MM.1S (cell line): ENCODE data around the gene DLGAP1.

Experiments
- DNase-seq: peaks from one replicate; pipeline ENCODE4 v3.0.0-alpha.2; 2015
- H2AFZ ChIP-seq: fragments of 300-600 bp; sonication (generic); 2 replicates; pipeline ENCODE4 v1.6.0; 2016; ENCODE audit warnings: antibody characterized with exemption, low read length
- H3F3A ChIP-seq: fragments of 300-600 bp; sonication (generic); 2 replicates; pipeline ENCODE4 v1.6.1; 2016; ENCODE audit warnings: mild to moderate bottlenecking, antibody characterized with exemption, low read length, moderate library complexity, mixed read lengths; ENCODE audit not compliant: insufficient read depth
- H3K27ac ChIP-seq: fragments of 300-600 bp; sonication (generic); 2 replicates; pipeline ENCODE4 v1.5.1; 2016; ENCODE audit warnings: mild to moderate bottlenecking, low read length
- H3K27me3 ChIP-seq: fragments of 300-600 bp; sonication (generic); replicated peaks from 2 replicates; pipeline ENCODE4 v1.6.0; 2016; ENCODE audit warnings: low read length; ENCODE audit not compliant: insufficient read depth
- H3K36me3 ChIP-seq: fragments of 300-600 bp; sonication (generic); replicated peaks from 2 replicates; pipeline ENCODE4 v1.6.1; 2016; ENCODE audit warnings: mild to moderate bottlenecking, low read length, mixed read lengths; ENCODE audit not compliant: insufficient read depth
- H3K4me1 ChIP-seq: fragments of 300-600 bp; sonication (generic); 2 replicates; pipeline ENCODE4 v1.6.1; 2016; ENCODE audit warnings: low read length, mixed read lengths
- H3K4me2 ChIP-seq: fragments of 300-600 bp; sonication (generic); 2 replicates; pipeline ENCODE4 v1.6.0; 2016; ENCODE audit warnings: low read depth, low read length
- H3K4me3 ChIP-seq: fragments of 300-600 bp; sonication (generic); 2 replicates; pipeline ENCODE4 v1.5.1; 2016; ENCODE audit warnings: low read length, mixed read lengths
- H3K79me2 ChIP-seq: fragments of 300-600 bp; sonication (generic); 2 replicates; pipeline ENCODE4 v1.6.1; 2016; ENCODE audit warnings: mixed run types, low read length, mixed read lengths
- H3K9ac ChIP-seq: fragments of 300-600 bp; sonication (generic); 2 replicates; pipeline ENCODE4 v1.6.1; 2016; ENCODE audit warnings: low read length, mixed read lengths
- H3K9me2 ChIP-seq: fragments of 300-600 bp; sonication (generic); replicated peaks from 2 replicates; pipeline ENCODE4 v1.6.1; 2016; ENCODE audit warnings: mild to moderate bottlenecking, low read length, mixed read lengths; ENCODE audit not compliant: insufficient read depth
- H3K9me3 ChIP-seq: fragments of 300-600 bp; sonication (generic); replicated peaks from 2 replicates; pipeline ENCODE4 v1.6.1; 2016; ENCODE audit warnings: mild to moderate bottlenecking, low read length, mixed read lengths; ENCODE audit not compliant: insufficient read depth
- H4K20me1 ChIP-seq: fragments of 300-600 bp; sonication (generic); 2 replicates; pipeline ENCODE4 v1.6.1; 2016; ENCODE audit warnings: mild to moderate bottlenecking, low read length, moderate library complexity, mixed read lengths; ENCODE audit not compliant: insufficient read depth
- CTCF ChIP-seq: fragments of 300-600 bp; sonication (generic); IDR thresholded peaks from 2 replicates; pipeline ENCODE4 v1.5.1; 2016; ENCODE audit warnings: antibody characterized with exemption, low read length, mixed read lengths
- EZH2 ChIP-seq: fragments of 300-600 bp; sonication (generic); optimal IDR thresholded peaks from 2 replicates; pipeline ENCODE3; 2017; ENCODE audit warnings: low read depth, mild to moderate bottlenecking, antibody characterized with exemption, low read length, mixed read lengths
- EZH2phosphoT487 ChIP-seq: fragments of 300-600 bp; sonication (generic); IDR thresholded peaks from 2 replicates; pipeline ENCODE4 v1.6.1; 2018; ENCODE audit warnings: antibody characterized with exemption, low read length

The DLGAP1 gene

GRCh38 chr18:3842844-3843243, 612.3 kb downstream of the DLGAP1 start:
- Histone ChIP-seq H3K9ac (no peak overlapping the region), H3K79me2 (no peaks in the 10 kb centered on the region), H3K4me1 (no peaks in the 10 kb centered on the region), H3K9me2 (no peaks in the 10 kb centered on the region), H3K9me3 (no peaks in the 10 kb centered on the region), H3K27me3 (no peaks in the 10 kb centered on the region), H3K27ac (no peak overlapping the region), H3K36me3 (no peaks in the 10 kb centered on the region), H4K20me1 (no peaks in the 10 kb centered on the region), H2AFZ (no peak overlapping the region), H3K4me3 (no peak overlapping the region), H3F3A (no peaks in the 10 kb centered on the region), H3K4me2 (no peak overlapping the region)
- TF ChIP-seq EZH2phosphoT487 (no peak), EZH2 (no peak), CTCF (no peak)
- no peak for DNase-seq

- no peaks in the 10 kb centered on the region for H3K79me2 ChIP-seq
- no peak overlapping the region for H3K4me2 ChIP-seq
- H3K9me2 ChIP-seq = no peaks in the 10 kb centered on the region
- no peaks in the 10 kb centered on the region for H4K20me1 ChIP-seq
- H3K4me3 ChIP-seq = no peak overlapping the region
- no peak overlapping the region for H3K27ac ChIP-seq
- no peak overlapping the region for H2AFZ ChIP-seq
- TF ChIP-seq CTCF = no peak
- no peak for TF ChIP-seq EZH2phosphoT487
- TF ChIP-seq EZH2 = no peak
- H3K4me1 ChIP-seq = no peaks in the 10 kb centered on the region
- H3K9ac ChIP-seq = no peak overlapping the region
- H3K27me3 ChIP-seq = no peaks in the 10 kb centered on the region
- DNase-seq = no peak
- no peaks in the 10 kb centered on the region for H3K36me3 ChIP-seq
- no peaks in the 10 kb centered on the region for H3K9me3 ChIP-seq
- no peaks in the 10 kb centered on the region for H3F3A ChIP-seq
Measured at GRCh38 chr18:3840766-3841165, 614.3 kb downstream of the DLGAP1 start.

- DNase-seq = no peak
- H3K4me3 ChIP-seq = no peak overlapping the region
- H3K4me2 ChIP-seq = no peak overlapping the region
- H3K9me2 ChIP-seq = no peaks in the 10 kb centered on the region
- TF ChIP-seq CTCF (no peak), EZH2phosphoT487 (no peak), EZH2 (no peak)
- no peak overlapping the region for H3K9ac ChIP-seq
- no peaks in the 10 kb centered on the region for H3K79me2 ChIP-seq
- H3K36me3 ChIP-seq = no peaks in the 10 kb centered on the region
- no peak overlapping the region for H2AFZ ChIP-seq
- no peaks in the 10 kb centered on the region for H4K20me1 ChIP-seq
- no peaks in the 10 kb centered on the region for H3K27me3 ChIP-seq
- no peaks in the 10 kb centered on the region for H3F3A ChIP-seq
- no peaks in the 10 kb centered on the region for H3K9me3 ChIP-seq
- H3K27ac ChIP-seq = no peak overlapping the region
- H3K4me1 ChIP-seq = no peaks in the 10 kb centered on the region
Measured at GRCh38 chr18:3839581-3839981, 615.5 kb downstream of the DLGAP1 start.
